CD14-positive monocyte (primary cell): ENCODE data around the gene GH1. TPM values are rescaled to one million over a fixed set of nuclear protein-coding genes. Genes with fewer than 3 reads are reported as not detected.
A peak's percentile ranks its signal among the peaks of the same experiment; 100 is the strongest.

Experiments
- DNase-seq, 3 donors: peaks; one replicate each; pipeline ENCODE4 v3.0.0-alpha.2; 2011 to 2022
- H2AFZ ChIP-seq: 2 replicates; pipeline ENCODE4 v1.6.0; 2012; ENCODE audit warnings: mild to moderate bottlenecking, low read depth, low read length, inconsistent platforms; ENCODE audit not compliant: insufficient read depth, poor library complexity, severe bottlenecking
- H3K27ac ChIP-seq, 2 donors: 1 replicate in 1 of 2; 2 replicates in 1 of 2; pipeline ENCODE4 v1.5.1; 2012 to 2013; ENCODE audit warnings: low read length in 2 of 2, control low read depth in 1 of 2, inconsistent platforms in 1 of 2, low read depth in 1 of 2, mild to moderate bottlenecking in 1 of 2
- H3K27me3 ChIP-seq, 2 donors: one replicate each; pipeline versions ENCODE4 v1.6.0 to v1.6.1; 2011 to 2013; ENCODE audit warnings: low read length in 2 of 2; ENCODE audit not compliant: control insufficient read depth in 2 of 2, insufficient read depth in 2 of 2
- H3K36me3 ChIP-seq, 2 donors: replicated peaks in 1 of 2; 1 replicate in 1 of 2; 2 replicates in 1 of 2; pipeline versions ENCODE4 v1.5.1 to v1.6.1; 2012 to 2013; ENCODE audit warnings: low read length in 2 of 2, control low read depth in 1 of 2, inconsistent platforms in 1 of 2, mild to moderate bottlenecking in 1 of 2; ENCODE audit not compliant: insufficient read depth in 2 of 2, control insufficient read depth in 1 of 2
- H3K4me1 ChIP-seq, 2 donors: 1 replicate in 1 of 2; 2 replicates in 1 of 2; pipeline versions ENCODE4 v1.5.1 to v1.6.1; 2012 to 2013; ENCODE audit warnings: low read length in 2 of 2, control low read depth in 1 of 2, inconsistent platforms in 1 of 2, mild to moderate bottlenecking in 1 of 2, moderate library complexity in 1 of 2; ENCODE audit not compliant: insufficient read depth in 2 of 2, control insufficient read depth in 1 of 2
- H3K4me2 ChIP-seq: replicated peaks from 2 replicates; pipeline ENCODE3; 2012; ENCODE audit warnings: low read length, moderate library complexity, mild to moderate bottlenecking; ENCODE audit not compliant: poor library complexity, severe bottlenecking; ENCODE audit errors: extremely low read depth
- H3K4me3 ChIP-seq, 3 experiments: fragments of 200-600 bp in 1 of 3; sonication (generic) in 1 of 3; replicated peaks in 1 of 3; 1 replicate in 2 of 3; 2 replicates in 1 of 3; pipeline ENCODE4 v1.5.1; 2011 to 2013; ENCODE audit warnings: low read length in 3 of 3, mild to moderate bottlenecking in 3 of 3, control low read depth in 2 of 3, low read depth in 2 of 3, inconsistent platforms in 1 of 3, moderate library complexity in 1 of 3
- H3K79me2 ChIP-seq: 2 replicates; pipeline ENCODE4 v1.6.0; 2012; ENCODE audit warnings: mild to moderate bottlenecking, control low read depth, inconsistent platforms, low read length, moderate library complexity; ENCODE audit not compliant: insufficient read depth
- H3K9ac ChIP-seq: 2 replicates; pipeline ENCODE4 v1.6.0; 2017; ENCODE audit warnings: low read length, mild to moderate bottlenecking; ENCODE audit not compliant: insufficient read depth, poor library complexity, severe bottlenecking
- H3K9me3 ChIP-seq, 2 donors: replicated peaks in 1 of 2; 1 replicate in 1 of 2; 2 replicates in 1 of 2; pipeline versions ENCODE4 v1.5.1 to v1.6.1; 2012 to 2013; ENCODE audit warnings: low read length in 2 of 2, control low read depth in 1 of 2; ENCODE audit not compliant: control insufficient read depth in 1 of 2, insufficient read depth in 1 of 2
- H4K20me1 ChIP-seq: 2 replicates; pipeline ENCODE4 v1.6.0; 2012; ENCODE audit warnings: mild to moderate bottlenecking, low read length, control low read depth, moderate library complexity; ENCODE audit not compliant: insufficient read depth
- H3K27ac Mint-ChIP-seq, 7 donors: one replicate each; pipeline ENCODE4 v1.8.0; 2020; ENCODE audit warnings: mild to moderate bottlenecking in 7 of 7, mixed read lengths in 7 of 7, moderate library complexity in 6 of 7, inconsistent platforms in 2 of 7
- H3K27me3 Mint-ChIP-seq, 3 donors: one replicate each; pipeline ENCODE4 v1.8.0; 2021 to 2022; ENCODE audit warnings: low read depth in 3 of 3, mild to moderate bottlenecking in 3 of 3, mixed read lengths in 3 of 3, moderate library complexity in 3 of 3, inconsistent platforms in 1 of 3
- H3K36me3 Mint-ChIP-seq, 2 donors: one replicate each; pipeline ENCODE4 v1.8.0; 2020; ENCODE audit warnings: mixed read lengths in 2 of 2, inconsistent platforms in 1 of 2, mild to moderate bottlenecking in 1 of 2
- H3K4me1 Mint-ChIP-seq: one replicate; pipeline ENCODE4 v1.8.0; 2020; ENCODE audit warnings: mild to moderate bottlenecking, mixed read lengths
- H3K4me3 Mint-ChIP-seq, 2 donors: one replicate each; pipeline ENCODE4 v1.8.0; 2020; ENCODE audit warnings: mild to moderate bottlenecking in 2 of 2, mixed read lengths in 2 of 2, moderate library complexity in 1 of 2
- H3K9me3 Mint-ChIP-seq, 7 donors: one replicate each; pipeline ENCODE4 v1.8.0; 2020 to 2022; ENCODE audit warnings: mixed read lengths in 7 of 7, mild to moderate bottlenecking in 6 of 7, moderate library complexity in 6 of 7, inconsistent platforms in 2 of 7
- WGBS: methylation state at CpG from one replicate; pipeline ENCODE4 v1.1.5; 2013; ENCODE audit warnings: missing lambda C conversion rate; ENCODE audit not compliant: insufficient coverage; 5-methylcytosine and 5-hydroxymethylcytosine counted together
- intact Hi-C, 2 donors: fragments of 100-400 bp; cut with micrococcal nuclease; formaldehyde crosslinking; loops; one replicate each; pipeline versions ENCODE4 v1.15.0 to v1.15.1; 2023
- polyA plus RNA-seq, 3 donors: library from polyadenylated mRNA; depleted of rRNA in 1 of 3; unstranded in 2 of 3; stranded (reverse) in 1 of 3; fragments of 300-500 nt in 2 of 3; fragments of >200 nt in 1 of 3; fragmentation: Illumina TruSeq in 2 of 3; gene quantifications; 1 replicate in 2 of 3; 2 replicates in 1 of 3; pipeline ENCODE4 v1.2.3, GENCODE V29; 2012 to 2021
- TF ChIP-seq, protein P1 (sequence below): fragments of 200-600 bp; IDR thresholded peaks from one replicate; pipeline ENCODE4 v1.8.0; 2022; ENCODE audit warnings: antibody characterized with exemption, mild to moderate bottlenecking

GH1 gene
- polyA plus RNA-seq, 3 donors, result not detected

DNA sequence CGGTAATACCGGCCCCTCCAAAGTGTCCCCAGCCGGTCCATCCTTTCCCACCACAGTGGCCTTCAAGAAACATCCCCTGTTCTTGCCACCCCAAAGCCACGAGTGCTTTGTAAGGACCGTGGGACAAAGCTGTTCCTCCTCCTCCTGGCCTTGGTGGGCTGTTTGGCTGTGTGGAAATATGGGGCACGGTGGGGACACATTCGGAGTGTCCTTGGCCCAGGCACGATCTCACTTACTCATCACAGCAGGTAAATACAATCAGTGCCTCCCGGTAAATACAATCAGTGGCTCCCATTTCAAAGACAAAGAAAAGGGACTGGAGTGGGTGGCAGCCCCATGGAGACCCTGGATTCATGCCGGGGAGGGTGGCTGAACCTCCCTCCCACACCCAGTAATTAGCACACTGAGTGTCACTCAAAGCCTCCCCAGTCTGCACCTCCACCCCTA, 43.7 kb upstream of the GH1 start:
- Mint-ChIP-seq H3K27ac (peak overlapping the region in 2 of 7 donors; percentile 51 to 70), H3K36me3 (no peaks in the 10 kb centered on the region), H3K27me3 (peaks cover 0 to 5% (median 2%) of the 10 kb centered on the region in 3 donors), H3K4me1 (peaks cover 11% of the 10 kb centered on the region), H3K9me3 (peaks cover 0 to 3% (median 0%) of the 10 kb centered on the region in 7 donors), H3K4me3 (no peak overlapping the region)
- no peak overlapping the region for H3K27ac ChIP-seq
- H4K20me1 ChIP-seq, result no peaks in the 10 kb centered on the region
- H2AFZ ChIP-seq, result no peak overlapping the region
- H3K4me3 ChIP-seq, result no peak overlapping the region
- H3K4me2 ChIP-seq, result no peak overlapping the region
- intact Hi-C loops, result no loop called here
- H3K79me2 ChIP-seq, result no peaks in the 10 kb centered on the region
- no peaks in the 10 kb centered on the region for H3K9me3 ChIP-seq
- no peaks in the 10 kb centered on the region for H3K36me3 ChIP-seq
- 100% methylated on average over 2 of the region's 10 CpGs for WGBS
- peaks cover 10 to 14% of the 10 kb centered on the region in 2 donors for H3K4me1 ChIP-seq
- DNase-seq, result no peak
- TF ChIP-seq, protein P1, sequence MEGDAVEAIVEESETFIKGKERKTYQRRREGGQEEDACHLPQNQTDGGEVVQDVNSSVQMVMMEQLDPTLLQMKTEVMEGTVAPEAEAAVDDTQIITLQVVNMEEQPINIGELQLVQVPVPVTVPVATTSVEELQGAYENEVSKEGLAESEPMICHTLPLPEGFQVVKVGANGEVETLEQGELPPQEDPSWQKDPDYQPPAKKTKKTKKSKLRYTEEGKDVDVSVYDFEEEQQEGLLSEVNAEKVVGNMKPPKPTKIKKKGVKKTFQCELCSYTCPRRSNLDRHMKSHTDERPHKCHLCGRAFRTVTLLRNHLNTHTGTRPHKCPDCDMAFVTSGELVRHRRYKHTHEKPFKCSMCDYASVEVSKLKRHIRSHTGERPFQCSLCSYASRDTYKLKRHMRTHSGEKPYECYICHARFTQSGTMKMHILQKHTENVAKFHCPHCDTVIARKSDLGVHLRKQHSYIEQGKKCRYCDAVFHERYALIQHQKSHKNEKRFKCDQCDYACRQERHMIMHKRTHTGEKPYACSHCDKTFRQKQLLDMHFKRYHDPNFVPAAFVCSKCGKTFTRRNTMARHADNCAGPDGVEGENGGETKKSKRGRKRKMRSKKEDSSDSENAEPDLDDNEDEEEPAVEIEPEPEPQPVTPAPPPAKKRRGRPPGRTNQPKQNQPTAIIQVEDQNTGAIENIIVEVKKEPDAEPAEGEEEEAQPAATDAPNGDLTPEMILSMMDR, result no peak
- no peaks in the 10 kb centered on the region for H3K27me3 ChIP-seq
- H3K9ac ChIP-seq, result no peak overlapping the region

- H2AFZ ChIP-seq, result peak overlapping the region; percentile 57
- Mint-ChIP-seq H3K27me3 (peaks cover 0 to 5% (median 0%) of the 10 kb centered on the region in 3 donors), H3K4me3 (peak overlapping the region; percentile 82 to 92), H3K36me3 (no peaks in the 10 kb centered on the region), H3K27ac (peak overlapping the region in 4 of 7 donors; percentile 71 to 87 (median 80)), H3K9me3 (peaks cover 0 to 3% (median 0%) of the 10 kb centered on the region in 7 donors), H3K4me1 (peaks cover 9% of the 10 kb centered on the region)
- H3K4me3 ChIP-seq, result peak overlapping the region; percentile 1 to 71 (median 1)
- peaks cover 10 to 14% of the 10 kb centered on the region in 2 donors for H3K4me1 ChIP-seq
- no peaks in the 10 kb centered on the region for H3K36me3 ChIP-seq
- no peak overlapping the region for H3K9ac ChIP-seq
- no peaks in the 10 kb centered on the region for H4K20me1 ChIP-seq
- no peaks in the 10 kb centered on the region for H3K27me3 ChIP-seq
- intact Hi-C loops, result no loop called here
- no peaks in the 10 kb centered on the region for H3K9me3 ChIP-seq
- peak; percentile 64 to 74 (median 73) for DNase-seq
- WGBS, result 36% methylated on average over 29 of the region's 37 CpGs
- TF ChIP-seq, protein P1, result no peak
- H3K27ac ChIP-seq, result no peak overlapping the region
- H3K4me2 ChIP-seq, result peak overlapping the region; percentile 76
- H3K79me2 ChIP-seq, result no peaks in the 10 kb centered on the region
Observed at GRCh38 chr17:63961355-63962212, 42.9 kb upstream of the GH1 start.
